Progenitor cell of endocrine pancreas (in vitro differentiated cells): ENCODE results near the gene TPGS1. TPM values are rescaled to one million over a fixed set of nuclear protein-coding genes. Genes with fewer than 3 reads are reported as not detected.

Experiments used
- DNase-seq: peaks from one replicate; pipeline ENCODE4 v3.0.0; 2021; ENCODE audit warnings: low spot score; ENCODE audit not compliant: unreplicated experiment
- H3K27ac Mint-ChIP-seq: 2 replicates; pipeline ENCODE4 v1.8.0; 2021; ENCODE audit warnings: mild to moderate bottlenecking, moderate library complexity, mixed read lengths
- H3K27me3 Mint-ChIP-seq: 2 replicates; pipeline ENCODE4 v1.8.0; 2021; ENCODE audit warnings: mixed read lengths
- H3K36me3 Mint-ChIP-seq: 2 replicates; pipeline ENCODE4 v1.8.0; 2022; ENCODE audit warnings: mixed read lengths; ENCODE audit not compliant: insufficient read depth
- H3K4me1 Mint-ChIP-seq: 2 replicates; pipeline ENCODE4 v1.8.0; 2021; ENCODE audit warnings: low read depth, mixed read lengths
- H3K4me3 Mint-ChIP-seq: 2 replicates; pipeline ENCODE4 v1.8.0; 2021; ENCODE audit warnings: low read depth, mild to moderate bottlenecking, moderate library complexity, mixed read lengths
- H3K9me3 Mint-ChIP-seq: 2 replicates; pipeline ENCODE4 v1.8.0; 2021; ENCODE audit warnings: low read depth, mixed read lengths
- total RNA-seq: library from RNA; stranded (reverse); gene quantifications from 2 replicates; pipeline ENCODE4 v1.2.1, GENCODE V29; 2021
- TF ChIP-seq, protein P1 (sequence below): fragments of 200-600 bp; sonication (generic); IDR thresholded peaks from one replicate; pipeline ENCODE4 v1.5.0; 2021; ENCODE audit warnings: antibody characterized with exemption, mild to moderate bottlenecking; ENCODE audit not compliant: unreplicated experiment

The TPGS1 gene
- total RNA-seq, 1 donor from 2014 or later: 16.4 TPM

DNA sequence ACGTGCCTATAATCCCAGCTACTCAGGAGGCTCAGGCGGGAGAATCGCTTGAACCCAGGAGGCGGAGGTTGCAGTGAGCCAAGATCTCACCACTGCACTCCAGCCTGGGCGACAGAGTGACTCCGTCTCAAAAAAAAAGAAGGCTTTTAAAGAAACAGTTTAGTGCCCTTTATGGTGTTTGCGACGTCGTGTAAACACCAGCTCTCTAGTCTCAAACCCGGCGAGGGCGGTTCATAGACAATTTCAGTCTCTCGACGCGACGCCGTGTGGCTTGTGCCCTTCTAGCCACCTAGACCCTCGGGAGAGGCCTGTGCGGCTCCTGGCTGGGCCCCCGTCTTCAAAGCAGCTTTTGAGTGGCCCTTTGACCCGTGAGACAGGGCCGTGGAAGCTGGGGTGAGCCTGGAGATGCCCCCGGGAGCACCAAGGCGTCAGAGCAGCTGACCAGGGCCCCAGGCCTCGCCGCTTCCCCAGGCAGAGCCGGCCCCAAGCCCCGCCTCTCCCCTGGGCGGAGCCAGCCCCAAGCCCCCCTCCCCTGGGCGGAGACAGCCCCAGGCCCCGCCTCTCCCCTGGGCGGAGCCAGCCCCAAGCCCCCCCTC is 16.1 kb upstream of the TPGS1 start:
- Mint-ChIP-seq H3K4me3 (no peak overlapping the region), H3K9me3 (no peaks in the 10 kb centered on the region), H3K27ac (no peak overlapping the region), H3K4me1 (peaks cover 6% of the 10 kb centered on the region), H3K36me3 (no peaks in the 10 kb centered on the region), H3K27me3 (peaks cover 10% of the 10 kb centered on the region)
- no peak for DNase-seq
- TF ChIP-seq, protein P1, sequence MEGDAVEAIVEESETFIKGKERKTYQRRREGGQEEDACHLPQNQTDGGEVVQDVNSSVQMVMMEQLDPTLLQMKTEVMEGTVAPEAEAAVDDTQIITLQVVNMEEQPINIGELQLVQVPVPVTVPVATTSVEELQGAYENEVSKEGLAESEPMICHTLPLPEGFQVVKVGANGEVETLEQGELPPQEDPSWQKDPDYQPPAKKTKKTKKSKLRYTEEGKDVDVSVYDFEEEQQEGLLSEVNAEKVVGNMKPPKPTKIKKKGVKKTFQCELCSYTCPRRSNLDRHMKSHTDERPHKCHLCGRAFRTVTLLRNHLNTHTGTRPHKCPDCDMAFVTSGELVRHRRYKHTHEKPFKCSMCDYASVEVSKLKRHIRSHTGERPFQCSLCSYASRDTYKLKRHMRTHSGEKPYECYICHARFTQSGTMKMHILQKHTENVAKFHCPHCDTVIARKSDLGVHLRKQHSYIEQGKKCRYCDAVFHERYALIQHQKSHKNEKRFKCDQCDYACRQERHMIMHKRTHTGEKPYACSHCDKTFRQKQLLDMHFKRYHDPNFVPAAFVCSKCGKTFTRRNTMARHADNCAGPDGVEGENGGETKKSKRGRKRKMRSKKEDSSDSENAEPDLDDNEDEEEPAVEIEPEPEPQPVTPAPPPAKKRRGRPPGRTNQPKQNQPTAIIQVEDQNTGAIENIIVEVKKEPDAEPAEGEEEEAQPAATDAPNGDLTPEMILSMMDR: no peak

- peaks cover 10% of the 10 kb centered on the region for H3K27me3 Mint-ChIP-seq
- H3K27ac Mint-ChIP-seq: no peak overlapping the region
- peaks cover 5% of the 10 kb centered on the region for H3K4me1 Mint-ChIP-seq
- DNase-seq: no peak
- no peak overlapping the region for H3K4me3 Mint-ChIP-seq
- H3K36me3 Mint-ChIP-seq: no peaks in the 10 kb centered on the region
- TF ChIP-seq, protein P1: no peak
- H3K9me3 Mint-ChIP-seq: no peaks in the 10 kb centered on the region
Observed at GRCh38 chr19:492091-492531, 15.2 kb upstream of the TPGS1 start.

GRCh38 chr19:493391-494170 is 13.7 kb upstream of the TPGS1 start:
- peaks cover 15% of the 10 kb centered on the region for H3K27me3 Mint-ChIP-seq
- no peak for DNase-seq
- no peak overlapping the region for H3K27ac Mint-ChIP-seq
- TF ChIP-seq, protein P1: no peak
- H3K9me3 Mint-ChIP-seq: no peaks in the 10 kb centered on the region
- peaks cover 2% of the 10 kb centered on the region for H3K4me1 Mint-ChIP-seq
- no peak overlapping the region for H3K4me3 Mint-ChIP-seq
- no peaks in the 10 kb centered on the region for H3K36me3 Mint-ChIP-seq

DNA sequence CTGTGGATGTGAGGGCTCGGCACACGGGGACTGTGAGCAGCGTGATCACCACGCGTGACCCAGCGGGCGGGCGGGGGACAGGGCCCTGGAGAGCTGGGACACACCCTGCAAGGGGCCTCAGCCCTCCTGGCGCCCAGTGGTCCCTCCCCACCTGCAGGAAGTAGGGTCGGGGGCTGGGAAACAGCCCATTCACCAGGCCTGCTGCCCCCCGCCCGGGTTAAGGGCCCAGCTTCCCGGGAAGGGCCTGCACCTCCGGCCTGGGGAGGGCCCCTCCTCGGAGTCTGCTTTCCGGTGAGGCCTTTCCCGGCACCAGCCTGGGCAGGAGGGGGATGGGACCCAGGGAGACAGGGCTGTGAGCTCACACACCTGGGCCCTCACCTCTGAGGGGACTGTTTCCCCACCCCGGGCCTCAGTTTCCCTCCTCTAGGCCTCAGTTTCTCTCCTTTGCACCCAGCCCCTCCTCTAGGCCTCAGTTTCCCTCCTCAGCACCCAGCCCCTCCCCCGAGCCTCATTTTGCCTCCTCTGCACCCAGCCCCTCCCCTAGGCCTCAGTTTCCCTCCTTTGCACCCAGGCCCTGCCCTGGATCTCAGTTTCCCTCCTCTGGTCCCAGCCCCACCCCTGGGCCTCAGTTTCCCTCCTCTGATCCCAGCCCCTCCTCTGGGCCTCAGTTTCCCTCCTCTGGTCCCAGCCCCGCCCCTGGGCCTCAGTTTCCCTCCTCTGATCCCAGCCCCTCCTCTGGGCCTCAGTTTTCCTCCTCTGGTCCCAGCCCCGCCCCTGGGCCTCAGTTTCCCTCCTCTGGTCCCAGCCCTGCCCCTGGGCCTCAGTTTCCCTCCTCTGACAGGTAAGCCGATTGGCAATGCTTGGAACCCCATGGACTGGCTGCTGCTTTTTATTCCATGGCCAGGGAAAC is 12.9 kb upstream of the TPGS1 start:
- Mint-ChIP-seq H3K27ac (no peak overlapping the region), H3K9me3 (no peaks in the 10 kb centered on the region), H3K4me3 (no peak overlapping the region), H3K27me3 (peaks cover 21% of the 10 kb centered on the region), H3K4me1 (peaks cover 2% of the 10 kb centered on the region), H3K36me3 (no peaks in the 10 kb centered on the region)
- TF ChIP-seq, protein P1: no peak
- no peak for DNase-seq

GRCh38 chr19:495081-495401 is 12.3 kb upstream of the TPGS1 start:
- H3K4me1 Mint-ChIP-seq: no peaks in the 10 kb centered on the region
- TF ChIP-seq, protein P1: no peak
- H3K9me3 Mint-ChIP-seq: no peaks in the 10 kb centered on the region
- H3K36me3 Mint-ChIP-seq: no peaks in the 10 kb centered on the region
- no peak overlapping the region for H3K4me3 Mint-ChIP-seq
- H3K27ac Mint-ChIP-seq: no peak overlapping the region
- DNase-seq: no peak
- peaks cover 25% of the 10 kb centered on the region for H3K27me3 Mint-ChIP-seq
